SK-N-SH (cell line): ENCODE measurements around the gene CLVS2. TPM values are rescaled to one million over a fixed set of nuclear protein-coding genes. Genes with fewer than 3 reads are reported as not detected.

ENCODE experiments used
- CTCF ChIA-PET: fragments of 300-600, 350-600 bp; formaldehyde crosslinking; extraction: SDS; loops from one replicate; lab custom pipeline; 2021; lab: Yijun Ruan, JAX
- POLR2A ChIA-PET: fragments of 350-600 bp; sonication (Branson Sonifier 250); formaldehyde crosslinking; extraction: SDS; loops from one replicate; lab custom pipeline; 2020; ENCODE audit warnings: antibody characterized with exemption, inconsistent platforms; lab: Yijun Ruan, JAX
- DNase-seq: peaks from one replicate; pipeline ENCODE4 v3.0.0; 2012
- H2AFZ ChIP-seq: fragments of 200-600 bp; sonication (generic); 2 replicates; pipeline ENCODE4 v1.8.1; 2016; ENCODE audit warnings: antibody characterized with exemption, mild to moderate bottlenecking, low read depth
- H3F3A ChIP-seq: fragments of 200-600 bp; sonication (generic); replicated peaks from 2 replicates; pipeline ENCODE3; 2016; ENCODE audit warnings: antibody characterized with exemption, mild to moderate bottlenecking; ENCODE audit not compliant: insufficient read depth
- H3K27ac ChIP-seq, 2 experiments: fragments of 200-500 bp in 1 of 2; fragments of 200-600 bp in 1 of 2; sonication (Bioruptor generic) in 1 of 2; sonication (generic), shearing (Covaris generic) in 1 of 2; 2 replicates each; pipeline versions ENCODE4 v1.5.1 to v1.6.1; 2014 to 2016; ENCODE audit warnings: low read depth in 2 of 2, inconsistent platforms in 1 of 2, low read length in 1 of 2, mild to moderate bottlenecking in 1 of 2, mixed read lengths in 1 of 2
- H3K27me3 ChIP-seq: fragments of 200-600 bp; sonication (generic), shearing (Covaris generic); 2 replicates; pipeline ENCODE4 v1.6.1; 2016; ENCODE audit warnings: mixed run types; ENCODE audit not compliant: insufficient read depth
- H3K36me3 ChIP-seq, 2 experiments: fragments of 200-500 bp in 1 of 2; fragments of 200-600 bp in 1 of 2; sonication (Bioruptor generic) in 1 of 2; sonication (generic) in 1 of 2; replicated peaks in 1 of 2; 2 replicates each; pipeline versions ENCODE3 to v1.5.1; 2014 to 2016; ENCODE audit warnings: low read length in 1 of 2, mild to moderate bottlenecking in 1 of 2; ENCODE audit not compliant: insufficient read depth in 2 of 2, control insufficient read depth in 1 of 2
- H3K4me1 ChIP-seq, 2 experiments: fragments of 200-500 bp in 1 of 2; fragments of 200-600 bp in 1 of 2; sonication (Bioruptor generic) in 1 of 2; sonication (generic), shearing (Covaris generic) in 1 of 2; 2 replicates each; pipeline versions ENCODE4 v1.5.1 to v1.6.1; 2014 to 2016; ENCODE audit warnings: low read depth in 1 of 2, low read length in 1 of 2, mixed run types in 1 of 2; ENCODE audit not compliant: insufficient read depth in 2 of 2, control insufficient read depth in 1 of 2
- H3K4me2 ChIP-seq: fragments of 200-600 bp; sonication (generic), shearing (Covaris generic); 2 replicates; pipeline ENCODE4 v1.6.1; 2017; ENCODE audit warnings: mixed run types
- H3K4me3 ChIP-seq, 2 experiments: fragments of 200-500 bp in 1 of 2; fragments of 200-600 bp in 1 of 2; sonication (Bioruptor generic) in 1 of 2; sonication (generic), shearing (Covaris generic) in 1 of 2; 2 replicates each; pipeline versions ENCODE4 v1.5.1 to v1.8.1; 2014 to 2016; ENCODE audit warnings: low read depth in 2 of 2, inconsistent platforms in 1 of 2, low read length in 1 of 2, mild to moderate bottlenecking in 1 of 2, mixed read lengths in 1 of 2, moderate library complexity in 1 of 2
- H3K79me2 ChIP-seq: fragments of 200-600 bp; sonication (generic); 2 replicates; pipeline ENCODE4 v1.8.1; 2017; ENCODE audit warnings: mild to moderate bottlenecking; ENCODE audit not compliant: insufficient read depth
- H3K9ac ChIP-seq: fragments of 200-600 bp; sonication (generic); 2 replicates; pipeline ENCODE4 v1.6.1; 2017; ENCODE audit warnings: mixed run types
- H3K9me2 ChIP-seq: fragments of 200-600 bp; sonication (generic); 2 replicates; pipeline ENCODE4 v1.6.1; 2017; ENCODE audit warnings: mixed run types
- H3K9me3 ChIP-seq: fragments of 200-600 bp; sonication (generic); 2 replicates; pipeline ENCODE4 v1.6.1; 2017; ENCODE audit warnings: mixed run types, mild to moderate bottlenecking, moderate library complexity
- H4K20me1 ChIP-seq: fragments of 200-600 bp; sonication (generic); 2 replicates; pipeline ENCODE4 v1.6.1; 2017; ENCODE audit warnings: mild to moderate bottlenecking, mixed run types; ENCODE audit not compliant: insufficient read depth
- ELF1 ChIP-seq: IDR thresholded peaks from 2 replicates; pipeline ENCODE4 v1.4.0; 2012
- EP300 ChIP-seq, 2 experiments: IDR thresholded peaks; 2 replicates each; pipeline versions ENCODE4 v1.4.0 to v1.6.1; 2012; ENCODE audit warnings: borderline replicate concordance in 1 of 2, low read depth in 1 of 2, low read length in 1 of 2
- FOSL2 ChIP-seq: IDR thresholded peaks from 2 replicates; pipeline ENCODE4 v1.4.0; 2012; ENCODE audit warnings: low read depth, mild to moderate bottlenecking, moderate library complexity, borderline replicate concordance
- FOXM1 ChIP-seq: IDR thresholded peaks from 2 replicates; pipeline ENCODE4 v1.4.0; 2012; ENCODE audit warnings: low read depth, mild to moderate bottlenecking
- GABPA ChIP-seq: IDR thresholded peaks from 2 replicates; pipeline ENCODE4 v1.4.0; 2012; ENCODE audit warnings: low read depth, mild to moderate bottlenecking
- JUND ChIP-seq: IDR thresholded peaks from 2 replicates; pipeline ENCODE4 v1.4.0; 2012
- MEF2A ChIP-seq: IDR thresholded peaks from 2 replicates; pipeline ENCODE4 v1.4.0; 2012; ENCODE audit warnings: low read depth, borderline replicate concordance
- NRF1 ChIP-seq: IDR thresholded peaks from 2 replicates; pipeline ENCODE4 v1.6.1; 2012; ENCODE audit warnings: low read depth, mild to moderate bottlenecking, low read length
- POLR2AphosphoS5 ChIP-seq: IDR thresholded peaks from 2 replicates; pipeline ENCODE4 v1.6.1; 2012; ENCODE audit warnings: low read depth, low read length
- RAD21 ChIP-seq: IDR thresholded peaks from 2 replicates; pipeline ENCODE4 v1.6.1; 2012; ENCODE audit warnings: mild to moderate bottlenecking, low read length
- RCOR1 ChIP-seq: fragments of 150-350 bp; IDR thresholded peaks from 2 replicates; pipeline ENCODE4 v1.6.1; 2017; ENCODE audit warnings: antibody characterized with exemption, low read length
- RFX5 ChIP-seq: IDR thresholded peaks from 2 replicates; pipeline ENCODE4 v1.6.1; 2012; ENCODE audit warnings: mild to moderate bottlenecking, improper control_type of control experiment, low read length
- RXRA ChIP-seq: IDR thresholded peaks from 2 replicates; pipeline ENCODE4 v1.4.0; 2012; ENCODE audit warnings: low read depth, mild to moderate bottlenecking, borderline replicate concordance
- SIN3A ChIP-seq: IDR thresholded peaks from 2 replicates; pipeline ENCODE4 v1.6.1; 2012; ENCODE audit warnings: low read depth, mild to moderate bottlenecking, low read length, moderate library complexity, borderline replicate concordance
- SMC3 ChIP-seq: IDR thresholded peaks from 2 replicates; pipeline ENCODE4 v1.6.1; 2012; ENCODE audit warnings: low read depth, low read length, improper control_type of control experiment
- TCF12 ChIP-seq: IDR thresholded peaks from 2 replicates; pipeline ENCODE4 v1.4.0; 2012
- TEAD4 ChIP-seq: IDR thresholded peaks from 2 replicates; pipeline ENCODE4 v1.4.0; 2012; ENCODE audit warnings: mild to moderate bottlenecking, borderline replicate concordance; ENCODE audit not compliant: insufficient read depth
- YY1 ChIP-seq: IDR thresholded peaks from 2 replicates; pipeline ENCODE4 v1.4.0; 2012; ENCODE audit warnings: low read depth, mild to moderate bottlenecking
- WGBS: methylation state at CpG from one replicate; pipeline ENCODE4 v1.1.6; 2017; ENCODE audit warnings: low lambda C conversion rate; 5-methylcytosine and 5-hydroxymethylcytosine counted together
- polyA plus RNA-seq, 3 experiments: library from polyadenylated mRNA; depleted of rRNA; stranded (reverse); fragments of >200 nt; gene quantifications; 2 replicates each; pipeline ENCODE4 v1.2.3, GENCODE V29; 2012
- TF ChIP-seq, protein P1 (sequence below): IDR thresholded peaks from 2 replicates; pipeline ENCODE4 v1.4.0; 2012; ENCODE audit warnings: low read depth, borderline replicate concordance
- TF ChIP-seq, protein P2 (sequence below): IDR thresholded peaks from 2 replicates; pipeline ENCODE4; 2012
- TF ChIP-seq, protein P3 (sequence below): IDR thresholded peaks from 2 replicates; pipeline ENCODE4 v1.4.0; 2012; ENCODE audit warnings: low read depth
- TF ChIP-seq, protein P4 (sequence below): IDR thresholded peaks from 2 replicates; pipeline ENCODE4 v1.4.0; 2012; ENCODE audit warnings: low read depth, borderline replicate concordance
- TF ChIP-seq, protein P5 (sequence below): IDR thresholded peaks from 2 replicates; pipeline ENCODE4 v1.6.1; 2012; ENCODE audit warnings: mild to moderate bottlenecking, low read depth, low read length, moderate library complexity

The CLVS2 gene
- polyA plus RNA-seq, 1 of the 3 experiments (the other 2 are of a cell fraction), result 0.05 TPM

DNA sequence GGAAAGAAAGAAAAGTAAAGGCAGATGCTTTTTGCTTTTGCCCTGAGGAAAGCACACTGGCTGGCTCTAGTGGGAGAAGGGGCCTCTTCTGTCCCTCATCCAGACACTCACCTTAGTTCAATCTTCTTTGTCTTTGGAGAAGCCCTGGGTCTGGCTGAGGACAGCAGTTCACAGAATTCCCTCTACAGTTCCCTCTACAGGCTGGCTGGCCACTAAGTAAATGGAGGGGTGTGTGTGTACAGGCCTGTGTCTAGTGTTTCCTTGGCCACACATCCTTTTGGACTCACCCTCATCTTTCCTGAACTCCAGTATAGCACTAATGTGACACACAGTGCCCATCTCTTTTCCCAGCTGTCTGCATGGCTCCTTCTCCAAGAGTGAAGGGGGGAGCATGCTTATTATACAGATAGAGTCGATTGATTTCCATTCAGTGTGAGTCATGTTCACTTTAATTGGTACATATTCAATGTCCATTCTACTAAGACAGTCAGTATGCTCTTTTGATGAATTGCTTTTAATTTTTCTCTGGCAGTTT is 26.0 kb upstream of the CLVS2 start:
- no peak for TF ChIP-seq JUND
- TF ChIP-seq SIN3A, result no peak
- no peak for TF ChIP-seq EP300 (IDR thresholded peaks at IDR 0.05; ENCODE audit: borderline replicate concordance in 1 of 2, low read depth in 1 of 2, low read length in 1 of 2)
- TF ChIP-seq, protein P1, sequence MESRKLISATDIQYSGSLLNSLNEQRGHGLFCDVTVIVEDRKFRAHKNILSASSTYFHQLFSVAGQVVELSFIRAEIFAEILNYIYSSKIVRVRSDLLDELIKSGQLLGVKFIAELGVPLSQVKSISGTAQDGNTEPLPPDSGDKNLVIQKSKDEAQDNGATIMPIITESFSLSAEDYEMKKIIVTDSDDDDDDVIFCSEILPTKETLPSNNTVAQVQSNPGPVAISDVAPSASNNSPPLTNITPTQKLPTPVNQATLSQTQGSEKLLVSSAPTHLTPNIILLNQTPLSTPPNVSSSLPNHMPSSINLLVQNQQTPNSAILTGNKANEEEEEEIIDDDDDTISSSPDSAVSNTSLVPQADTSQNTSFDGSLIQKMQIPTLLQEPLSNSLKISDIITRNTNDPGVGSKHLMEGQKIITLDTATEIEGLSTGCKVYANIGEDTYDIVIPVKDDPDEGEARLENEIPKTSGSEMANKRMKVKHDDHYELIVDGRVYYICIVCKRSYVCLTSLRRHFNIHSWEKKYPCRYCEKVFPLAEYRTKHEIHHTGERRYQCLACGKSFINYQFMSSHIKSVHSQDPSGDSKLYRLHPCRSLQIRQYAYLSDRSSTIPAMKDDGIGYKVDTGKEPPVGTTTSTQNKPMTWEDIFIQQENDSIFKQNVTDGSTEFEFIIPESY, result no peak
- TF ChIP-seq ELF1, result no peak
- no peak for TF ChIP-seq MEF2A
- no peak for TF ChIP-seq RFX5
- TF ChIP-seq RXRA, result no peak
- no peak for TF ChIP-seq TEAD4
- TF ChIP-seq SMC3, result no peak
- no peak for TF ChIP-seq YY1
- TF ChIP-seq TCF12, result no peak
- no peak for TF ChIP-seq NRF1
- TF ChIP-seq RAD21, result no peak
- TF ChIP-seq, all 33 proteins: peak for 0
- H3K9me2 ChIP-seq, result no peaks in the 10 kb centered on the region
- H3K36me3 ChIP-seq, result no peaks in the 10 kb centered on the region
- ChIA-PET CTCF (no interaction called here), POLR2A (no interaction called here)
- H3K4me2 ChIP-seq, result no peak overlapping the region
- H3K9ac ChIP-seq, result no peak overlapping the region
- no peaks in the 10 kb centered on the region for H3K27me3 ChIP-seq
- WGBS, result 0% methylated on average over 1 of the region's 1 CpG
- H3K4me1 ChIP-seq, result no peaks in the 10 kb centered on the region
- no peak for DNase-seq
- no peaks in the 10 kb centered on the region for H3F3A ChIP-seq
- H3K79me2 ChIP-seq, result no peaks in the 10 kb centered on the region
- no peaks in the 10 kb centered on the region for H3K9me3 ChIP-seq
- no peak overlapping the region for H2AFZ ChIP-seq
- H3K27ac ChIP-seq, result no peak overlapping the region
- H4K20me1 ChIP-seq, result no peaks in the 10 kb centered on the region
- H3K4me3 ChIP-seq, result no peak overlapping the region

DNA sequence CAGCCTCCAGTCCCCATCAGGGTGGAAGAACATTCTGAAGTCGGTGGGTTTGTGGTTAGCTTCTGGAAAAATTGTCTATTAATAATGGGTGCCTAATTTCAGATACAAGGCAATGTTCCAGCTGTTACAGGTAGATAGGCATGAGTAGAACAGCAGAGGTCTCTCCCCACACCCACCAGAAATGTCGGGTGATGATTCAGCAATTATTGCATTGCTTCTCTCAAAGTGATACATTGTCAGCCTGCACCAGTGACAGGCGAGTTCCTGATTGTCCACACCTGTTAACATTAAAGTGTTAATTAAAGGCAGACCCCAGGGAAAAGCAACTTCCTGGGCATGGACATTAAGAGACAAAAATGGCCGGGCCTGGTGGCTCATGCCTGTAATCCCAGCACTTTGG is 18.9 kb upstream of the CLVS2 start:
- no peak overlapping the region for H3K4me2 ChIP-seq
- H3F3A ChIP-seq, result no peaks in the 10 kb centered on the region
- H2AFZ ChIP-seq, result no peak overlapping the region
- H3K27me3 ChIP-seq, result no peaks in the 10 kb centered on the region
- no peak overlapping the region for H3K9ac ChIP-seq
- no peaks in the 10 kb centered on the region for H3K79me2 ChIP-seq
- no peaks in the 10 kb centered on the region for H4K20me1 ChIP-seq
- no peak for DNase-seq
- no peaks in the 10 kb centered on the region for H3K4me1 ChIP-seq
- no peaks in the 10 kb centered on the region for H3K36me3 ChIP-seq
- CTCF ChIA-PET, result interaction anchor here (0.6 kb wide), 1 partner anchor 72 kb away, joined by 3 read pairs; no protein-coding TSS in a partner anchor
- H3K9me3 ChIP-seq, result no peaks in the 10 kb centered on the region
- WGBS, result 8% methylated on average over 4 of the region's 4 CpGs
- H3K4me3 ChIP-seq, result no peak overlapping the region
- no peak overlapping the region for H3K27ac ChIP-seq
- POLR2A ChIA-PET, result no interaction called here
- no peaks in the 10 kb centered on the region for H3K9me2 ChIP-seq
- TF ChIP-seq GABPA (no peak), RXRA (no peak), SIN3A (no peak), EP300 (IDR thresholded peaks at IDR 0.05; ENCODE audit: borderline replicate concordance in 1 of 2, low read depth in 1 of 2, low read length in 1 of 2) (no peak), MEF2A (no peak), FOSL2 (no peak), YY1 (no peak), POLR2AphosphoS5 (no peak), FOXM1 (no peak), RCOR1 (no peak)
- TF ChIP-seq, protein P2, sequence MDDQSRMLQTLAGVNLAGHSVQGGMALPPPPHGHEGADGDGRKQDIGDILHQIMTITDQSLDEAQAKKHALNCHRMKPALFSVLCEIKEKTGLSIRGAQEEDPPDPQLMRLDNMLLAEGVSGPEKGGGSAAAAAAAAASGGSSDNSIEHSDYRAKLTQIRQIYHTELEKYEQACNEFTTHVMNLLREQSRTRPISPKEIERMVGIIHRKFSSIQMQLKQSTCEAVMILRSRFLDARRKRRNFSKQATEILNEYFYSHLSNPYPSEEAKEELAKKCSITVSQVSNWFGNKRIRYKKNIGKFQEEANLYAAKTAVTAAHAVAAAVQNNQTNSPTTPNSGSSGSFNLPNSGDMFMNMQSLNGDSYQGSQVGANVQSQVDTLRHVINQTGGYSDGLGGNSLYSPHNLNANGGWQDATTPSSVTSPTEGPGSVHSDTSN, result no peak
- TF ChIP-seq, protein P3, sequence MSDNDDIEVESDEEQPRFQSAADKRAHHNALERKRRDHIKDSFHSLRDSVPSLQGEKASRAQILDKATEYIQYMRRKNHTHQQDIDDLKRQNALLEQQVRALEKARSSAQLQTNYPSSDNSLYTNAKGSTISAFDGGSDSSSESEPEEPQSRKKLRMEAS, result no peak
- TF ChIP-seq, protein P4, sequence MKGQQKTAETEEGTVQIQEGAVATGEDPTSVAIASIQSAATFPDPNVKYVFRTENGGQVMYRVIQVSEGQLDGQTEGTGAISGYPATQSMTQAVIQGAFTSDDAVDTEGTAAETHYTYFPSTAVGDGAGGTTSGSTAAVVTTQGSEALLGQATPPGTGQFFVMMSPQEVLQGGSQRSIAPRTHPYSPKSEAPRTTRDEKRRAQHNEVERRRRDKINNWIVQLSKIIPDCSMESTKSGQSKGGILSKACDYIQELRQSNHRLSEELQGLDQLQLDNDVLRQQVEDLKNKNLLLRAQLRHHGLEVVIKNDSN, result no peak
- TF ChIP-seq, protein P5, sequence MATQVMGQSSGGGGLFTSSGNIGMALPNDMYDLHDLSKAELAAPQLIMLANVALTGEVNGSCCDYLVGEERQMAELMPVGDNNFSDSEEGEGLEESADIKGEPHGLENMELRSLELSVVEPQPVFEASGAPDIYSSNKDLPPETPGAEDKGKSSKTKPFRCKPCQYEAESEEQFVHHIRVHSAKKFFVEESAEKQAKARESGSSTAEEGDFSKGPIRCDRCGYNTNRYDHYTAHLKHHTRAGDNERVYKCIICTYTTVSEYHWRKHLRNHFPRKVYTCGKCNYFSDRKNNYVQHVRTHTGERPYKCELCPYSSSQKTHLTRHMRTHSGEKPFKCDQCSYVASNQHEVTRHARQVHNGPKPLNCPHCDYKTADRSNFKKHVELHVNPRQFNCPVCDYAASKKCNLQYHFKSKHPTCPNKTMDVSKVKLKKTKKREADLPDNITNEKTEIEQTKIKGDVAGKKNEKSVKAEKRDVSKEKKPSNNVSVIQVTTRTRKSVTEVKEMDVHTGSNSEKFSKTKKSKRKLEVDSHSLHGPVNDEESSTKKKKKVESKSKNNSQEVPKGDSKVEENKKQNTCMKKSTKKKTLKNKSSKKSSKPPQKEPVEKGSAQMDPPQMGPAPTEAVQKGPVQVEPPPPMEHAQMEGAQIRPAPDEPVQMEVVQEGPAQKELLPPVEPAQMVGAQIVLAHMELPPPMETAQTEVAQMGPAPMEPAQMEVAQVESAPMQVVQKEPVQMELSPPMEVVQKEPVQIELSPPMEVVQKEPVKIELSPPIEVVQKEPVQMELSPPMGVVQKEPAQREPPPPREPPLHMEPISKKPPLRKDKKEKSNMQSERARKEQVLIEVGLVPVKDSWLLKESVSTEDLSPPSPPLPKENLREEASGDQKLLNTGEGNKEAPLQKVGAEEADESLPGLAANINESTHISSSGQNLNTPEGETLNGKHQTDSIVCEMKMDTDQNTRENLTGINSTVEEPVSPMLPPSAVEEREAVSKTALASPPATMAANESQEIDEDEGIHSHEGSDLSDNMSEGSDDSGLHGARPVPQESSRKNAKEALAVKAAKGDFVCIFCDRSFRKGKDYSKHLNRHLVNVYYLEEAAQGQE, result no peak
